ENCODE results near the gene SAFB. TPM values are rescaled to one million over a fixed set of nuclear protein-coding genes. Genes with fewer than 3 reads are reported as not detected.

SAFB gene
- total RNA-seq, 4 donors from 2014 or later, result 40.5 to 80.1 (median 59.2) TPM

GRCh38 chr19:5676105-5676771, 53.4 kb downstream of the SAFB start:
- H3K4me1 ChIP-seq, result peaks cover 5 to 21% (median 12%) of the 10 kb centered on the region in 3 donors
- peaks cover 0 to 16% (median 0%) of the 10 kb centered on the region in 3 donors for H3K36me3 ChIP-seq
- no peak overlapping the region for H3K4me3 ChIP-seq
- no peaks in the 10 kb centered on the region for H3K27me3 ChIP-seq
- 61 to 96% methylated on average over 4 to 8 of the region's 17 CpGs for WGBS, 2 donors
- DNase-seq, result no peak
- intact Hi-C loops (cut with DNase I), result no loop called here
- H3K27ac ChIP-seq, result no peak overlapping the region
- no peaks in the 10 kb centered on the region for H3K9me3 ChIP-seq
- TF ChIP-seq, protein P1, sequence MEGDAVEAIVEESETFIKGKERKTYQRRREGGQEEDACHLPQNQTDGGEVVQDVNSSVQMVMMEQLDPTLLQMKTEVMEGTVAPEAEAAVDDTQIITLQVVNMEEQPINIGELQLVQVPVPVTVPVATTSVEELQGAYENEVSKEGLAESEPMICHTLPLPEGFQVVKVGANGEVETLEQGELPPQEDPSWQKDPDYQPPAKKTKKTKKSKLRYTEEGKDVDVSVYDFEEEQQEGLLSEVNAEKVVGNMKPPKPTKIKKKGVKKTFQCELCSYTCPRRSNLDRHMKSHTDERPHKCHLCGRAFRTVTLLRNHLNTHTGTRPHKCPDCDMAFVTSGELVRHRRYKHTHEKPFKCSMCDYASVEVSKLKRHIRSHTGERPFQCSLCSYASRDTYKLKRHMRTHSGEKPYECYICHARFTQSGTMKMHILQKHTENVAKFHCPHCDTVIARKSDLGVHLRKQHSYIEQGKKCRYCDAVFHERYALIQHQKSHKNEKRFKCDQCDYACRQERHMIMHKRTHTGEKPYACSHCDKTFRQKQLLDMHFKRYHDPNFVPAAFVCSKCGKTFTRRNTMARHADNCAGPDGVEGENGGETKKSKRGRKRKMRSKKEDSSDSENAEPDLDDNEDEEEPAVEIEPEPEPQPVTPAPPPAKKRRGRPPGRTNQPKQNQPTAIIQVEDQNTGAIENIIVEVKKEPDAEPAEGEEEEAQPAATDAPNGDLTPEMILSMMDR (IDR thresholded peaks at IDR 0.05), result no peak
- TF ChIP-seq POLR2A (IDR thresholded peaks at IDR 0.05), result no peak

DNA sequence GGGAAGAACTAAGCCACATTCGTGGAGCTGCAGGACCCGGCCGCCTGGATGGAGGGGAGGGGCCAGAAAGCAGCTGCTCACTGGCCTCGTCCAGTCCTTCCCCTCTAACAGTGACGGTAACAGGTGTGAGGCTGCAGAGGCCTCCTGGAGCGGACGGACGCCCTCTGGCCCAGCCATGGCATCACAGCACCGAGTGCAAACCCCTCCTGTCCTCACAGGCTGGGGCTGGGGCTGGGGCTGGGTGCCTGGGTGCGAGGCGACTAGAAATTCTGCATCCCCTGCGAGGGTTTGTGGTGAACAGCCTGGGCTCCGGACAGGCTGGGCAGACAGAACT, 53.9 kb downstream of the SAFB start:
- intact Hi-C loops (cut with DNase I), result no loop called here

GRCh38 chr19:5677136-5677535, 54.3 kb downstream of the SAFB start:
- peaks cover 5 to 24% (median 12%) of the 10 kb centered on the region in 3 donors for H3K4me1 ChIP-seq
- no peak overlapping the region for H3K27ac ChIP-seq
- no peaks in the 10 kb centered on the region for H3K27me3 ChIP-seq
- intact Hi-C loops (cut with DNase I), result no loop called here
- DNase-seq, result no peak
- WGBS, 2 donors, result 87% methylated on average over 3 of the region's 10 CpGs; no CpG with 5 or more reads in 1 of the 2 donors
- no peak for TF ChIP-seq POLR2A (IDR thresholded peaks at IDR 0.05)
- TF ChIP-seq, protein P1 (IDR thresholded peaks at IDR 0.05), result no peak
- H3K4me3 ChIP-seq, result no peak overlapping the region
- no peaks in the 10 kb centered on the region for H3K9me3 ChIP-seq
- peaks cover 0 to 12% (median 0%) of the 10 kb centered on the region in 3 donors for H3K36me3 ChIP-seq

More for the DNA sequence above, 53.9 kb downstream of the SAFB start:
- H3K36me3 ChIP-seq, result peaks cover 0 to 12% (median 0%) of the 10 kb centered on the region in 3 donors
- no peak for DNase-seq
- H3K4me3 ChIP-seq, result no peak overlapping the region
- no peaks in the 10 kb centered on the region for H3K27me3 ChIP-seq
- TF ChIP-seq POLR2A (IDR thresholded peaks at IDR 0.05), result no peak
- TF ChIP-seq, protein P1 (IDR thresholded peaks at IDR 0.05), result no peak
- H3K9me3 ChIP-seq, result no peaks in the 10 kb centered on the region
- no peak overlapping the region for H3K27ac ChIP-seq
- peaks cover 5 to 24% (median 12%) of the 10 kb centered on the region in 3 donors for H3K4me1 ChIP-seq
- 80% methylated on average over 1 of the region's 13 CpGs; no CpG with 5 or more reads in 1 of the 2 donors for WGBS, 2 donors

DNA sequence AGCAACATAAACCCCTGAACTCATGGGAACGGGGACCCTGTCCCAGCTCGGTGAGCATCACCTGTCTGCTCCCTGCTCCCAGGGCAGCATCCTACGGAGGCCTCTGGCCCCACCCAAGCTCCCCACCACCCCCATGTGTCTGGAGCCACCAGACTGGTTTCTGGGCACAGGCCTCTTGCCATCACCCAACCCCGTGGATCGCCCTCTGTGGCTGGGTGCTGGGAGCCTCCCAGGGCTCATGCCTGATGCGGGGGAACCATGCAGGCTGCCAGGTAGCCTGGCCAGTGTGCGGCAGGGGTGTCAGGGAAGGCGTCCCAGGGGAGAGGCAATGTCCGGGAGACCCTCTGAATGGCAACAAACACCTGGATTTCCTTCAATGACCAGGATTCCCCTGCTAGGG, 54.7 kb downstream of the SAFB start:
- intact Hi-C loops (cut with DNase I), result no loop called here
- no peaks in the 10 kb centered on the region for H3K27me3 ChIP-seq
- peaks cover 0 to 12% (median 0%) of the 10 kb centered on the region in 3 donors for H3K36me3 ChIP-seq
- TF ChIP-seq POLR2A (IDR thresholded peaks at IDR 0.05), result no peak
- TF ChIP-seq, protein P1 (IDR thresholded peaks at IDR 0.05), result no peak
- no peak overlapping the region for H3K4me3 ChIP-seq
- peaks cover 5 to 24% (median 12%) of the 10 kb centered on the region in 3 donors for H3K4me1 ChIP-seq
- no peak overlapping the region for H3K27ac ChIP-seq
- H3K9me3 ChIP-seq, result no peaks in the 10 kb centered on the region
- DNase-seq, result no peak
- WGBS, 2 donors, result 86% methylated on average over 1 to 3 of the region's 9 CpGs

DNA sequence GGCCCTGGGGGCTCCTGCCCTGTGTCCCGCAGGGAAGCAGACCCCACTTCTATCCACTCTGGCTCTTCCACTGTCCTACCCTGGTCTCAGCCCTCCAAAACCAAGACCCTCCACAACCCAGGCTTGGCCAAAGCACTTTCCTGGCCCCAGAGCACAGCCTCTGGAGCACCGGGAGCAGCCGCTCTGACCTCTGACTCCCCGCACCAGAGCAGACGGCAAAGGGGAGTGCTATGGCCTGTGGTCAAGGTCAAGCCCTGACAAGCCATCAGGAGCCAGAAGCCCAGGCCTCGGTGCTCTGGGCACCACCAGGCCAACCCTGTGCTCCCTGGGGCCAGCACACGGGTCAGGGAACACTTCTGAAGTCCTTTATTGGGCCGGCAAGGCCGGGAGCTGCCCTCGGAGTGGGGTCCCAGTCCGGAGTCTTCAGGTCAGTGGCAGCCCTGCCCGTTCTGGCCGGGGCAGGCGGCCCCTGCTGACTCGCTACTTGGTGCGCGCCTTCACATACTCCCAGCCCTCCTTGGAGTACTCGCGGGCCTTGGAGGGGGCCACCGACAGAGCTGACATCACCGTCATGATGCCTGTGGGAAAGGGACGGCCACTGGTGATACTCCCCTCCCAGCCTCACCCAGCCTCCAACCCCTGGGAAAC, 55.3 kb downstream of the SAFB start:
- H3K36me3 ChIP-seq, result peaks cover 0 to 12% (median 0%) of the 10 kb centered on the region in 3 donors
- no peak overlapping the region for H3K27ac ChIP-seq
- no peaks in the 10 kb centered on the region for H3K9me3 ChIP-seq
- H3K27me3 ChIP-seq, result no peaks in the 10 kb centered on the region
- TF ChIP-seq, protein P1 (IDR thresholded peaks at IDR 0.05), result no peak
- TF ChIP-seq POLR2A (IDR thresholded peaks at IDR 0.05), result no peak
- H3K4me1 ChIP-seq, result peaks cover 5 to 24% (median 12%) of the 10 kb centered on the region in 3 donors
- no peak overlapping the region for H3K4me3 ChIP-seq
- WGBS, 2 donors, result 67 to 80% methylated on average over 1 to 2 of the region's 22 CpGs
- intact Hi-C loops (cut with DNase I), result no loop called here
- DNase-seq, result no peak

Data from esophagus squamous epithelium (tissue), 5 donors.